HG03025 (cell line): Measurements from ENCODE around the gene SPDYA.

Source experiments
- ATAC-seq: cut with Tn5 transposase; IDR thresholded peaks from one replicate; pipeline ENCODE4 v1.9.1; 2021; ENCODE audit warnings: mild to moderate bottlenecking, moderate library complexity; ENCODE audit not compliant: unreplicated experiment, low FRiP score

SPDYA gene

GRCh38 chr2:28824207-28824606 lies 13.6 kb downstream of the SPDYA start:
- no peak for ATAC-seq

GRCh38 chr2:28824870-28825269 lies 14.2 kb downstream of the SPDYA start:
- ATAC-seq = no peak

GRCh38 chr2:28828382-28828781 lies 17.7 kb downstream of the SPDYA start:
- ATAC-seq = no peak

- no peak for ATAC-seq
Observed at GRCh38 chr2:28833740-28834470, 23.3 kb downstream of the SPDYA start.

GRCh38 chr2:28835781-28836180 lies 25.1 kb downstream of the SPDYA start:
- ATAC-seq = no peak

- no peak for ATAC-seq
Observed at GRCh38 chr2:28838971-28839370, 28.3 kb downstream of the SPDYA start.

- no peak for ATAC-seq
Observed at GRCh38 chr2:28842042-28842441, 31.4 kb downstream of the SPDYA start.

GRCh38 chr2:28855193-28855592 lies 44.6 kb downstream of the SPDYA start:
- ATAC-seq = no peak

GRCh38 chr2:28855977-28856376 lies 45.3 kb downstream of the SPDYA start:
- ATAC-seq = no peak

- ATAC-seq = no peak
Observed at GRCh38 chr2:28868611-28869010, 58.0 kb downstream of the SPDYA start.

GRCh38 chr2:28869494-28870145 lies 59.0 kb downstream of the SPDYA start:
- ATAC-seq = peak; percentile 13

GRCh38 chr2:28870146-28870891 lies 59.7 kb downstream of the SPDYA start, which contains the start of gene TRMT61B:
TRMT61B (minus strand) TSS chr2:28870309; CDS start chr2:28870277, 32 bp downstream.
- ATAC-seq = peak; percentile 94

GRCh38 chr2:28871620-28872019 lies 61.0 kb downstream of the SPDYA start:
- ATAC-seq = no peak

GRCh38 chr2:28880193-28880592 lies 69.6 kb downstream of the SPDYA start:
- no peak for ATAC-seq

- ATAC-seq = no peak
Observed at GRCh38 chr2:28893488-28893887, 82.9 kb downstream of the SPDYA start.

GRCh38 chr2:28894470-28895188 lies 84.0 kb downstream of the SPDYA start, which contains the start of gene WDR43:
WDR43 (plus strand) TSS chr2:28894667; CDS start chr2:28894699, 32 bp downstream.
- peak; percentile 89 for ATAC-seq

- ATAC-seq = peak; percentile 9
Observed at GRCh38 chr2:28895189-28895893, 84.7 kb downstream of the SPDYA start.

- no peak for ATAC-seq
Observed at GRCh38 chr2:28896906-28897305, 86.3 kb downstream of the SPDYA start.

GRCh38 chr2:28898048-28898447 lies 87.4 kb downstream of the SPDYA start:
- ATAC-seq = no peak
